Esophagus mucosa (tissue), 1 donor: ENCODE measurements around the gene TBCEL. TPM values are rescaled to one million over a fixed set of nuclear protein-coding genes. Genes with fewer than 3 reads are reported as not detected.
"Not testable (repeated sequence)": the region's sequence is repeated elsewhere in the genome, so short reads cannot be mapped to it uniquely, and the experiment has no call there.

Experiments
- ATAC-seq: fragments of 200-7000 bp; cut with Tn5 transposase; one replicate; pipeline ENCODE4 v1.9.1; 2020
- total RNA-seq: library from RNA; stranded (reverse); gene quantifications from one replicate; pipeline ENCODE4 v1.2.4, GENCODE V29; 2023
- donor health status: DM: yes; HTN: yes; CAD: no.

Gene TBCEL
- total RNA-seq, 1 donor from 2014 or later, result 5.9 TPM

DNA sequence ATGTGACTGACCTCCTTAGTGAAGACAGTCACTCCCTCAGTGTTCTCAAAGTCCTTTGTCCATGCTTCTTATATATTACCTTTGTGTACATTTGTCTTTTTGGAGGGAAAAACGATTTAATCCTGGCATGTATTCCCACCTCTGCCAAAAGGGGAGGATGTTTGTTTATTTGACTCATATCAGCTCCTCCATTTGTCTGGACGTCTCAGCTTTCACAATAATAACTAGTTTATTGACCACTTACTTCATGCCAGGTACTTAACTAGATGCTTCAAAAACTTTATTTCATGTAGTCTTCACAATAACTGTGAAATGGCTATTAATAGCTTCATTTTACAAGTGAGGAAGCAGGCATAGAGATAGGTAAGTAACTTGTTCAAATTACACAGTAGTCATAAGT, 5.3 kb downstream of the TBCEL start:
- ATAC-seq, result no peak

DNA sequence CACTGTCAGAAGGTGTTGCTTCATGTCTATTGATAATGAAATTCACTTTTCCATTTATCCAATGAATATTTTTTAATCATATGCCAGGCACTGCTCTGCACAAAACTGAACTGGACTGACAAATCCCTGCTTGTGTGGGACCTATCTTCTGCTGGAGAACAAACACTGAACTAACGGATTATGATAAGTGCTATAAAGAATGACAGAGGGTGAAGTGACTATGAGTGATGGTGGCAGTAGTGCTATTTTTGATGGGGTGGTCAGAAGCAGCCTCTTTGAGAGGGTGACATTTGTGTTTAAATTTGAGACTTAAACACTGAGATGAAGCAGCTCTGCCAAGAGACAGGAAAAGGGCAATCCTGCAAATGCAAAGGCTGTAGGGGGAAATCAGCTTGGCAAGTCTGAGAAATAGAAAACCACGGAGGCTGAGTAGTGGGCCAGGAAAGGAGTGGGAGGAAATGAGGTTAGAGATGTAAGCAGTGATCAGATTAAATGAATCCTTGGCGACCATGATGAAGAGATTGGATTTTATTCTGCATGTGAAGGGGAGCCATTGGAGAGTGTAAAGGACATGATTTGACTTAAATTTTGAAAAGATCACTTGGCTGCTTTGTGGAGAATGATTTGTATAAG, 6.0 kb downstream of the TBCEL start:
- ATAC-seq, result no peak

DNA sequence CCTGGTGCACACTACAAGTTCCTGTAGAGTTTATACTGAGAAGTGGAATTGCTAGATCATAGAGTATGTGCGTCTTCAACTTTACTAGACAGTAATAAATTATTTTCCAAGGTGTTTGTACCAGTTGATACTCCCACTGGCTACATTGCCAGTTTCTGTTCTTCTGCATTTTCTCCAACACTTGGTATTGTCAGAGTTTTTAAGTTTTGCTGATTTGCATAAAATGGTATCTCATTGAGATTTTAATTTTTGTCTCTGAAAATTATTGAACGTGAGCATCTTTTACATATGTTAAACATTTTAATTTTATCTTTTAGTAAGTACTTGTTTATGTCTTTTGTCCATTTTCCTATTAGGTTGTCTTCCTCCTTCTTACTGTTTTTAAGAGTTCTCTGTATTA, 7.3 kb downstream of the TBCEL start:
- no peak for ATAC-seq

- ATAC-seq, result not testable (repeated sequence)
Observed at GRCh38 chr11:121031648-121032047, 7.7 kb downstream of the TBCEL start.

- no peak for ATAC-seq
Observed at GRCh38 chr11:121032546-121032945, 8.6 kb downstream of the TBCEL start.

GRCh38 chr11:121033635-121034034, 9.7 kb downstream of the TBCEL start:
- ATAC-seq, result no peak

DNA sequence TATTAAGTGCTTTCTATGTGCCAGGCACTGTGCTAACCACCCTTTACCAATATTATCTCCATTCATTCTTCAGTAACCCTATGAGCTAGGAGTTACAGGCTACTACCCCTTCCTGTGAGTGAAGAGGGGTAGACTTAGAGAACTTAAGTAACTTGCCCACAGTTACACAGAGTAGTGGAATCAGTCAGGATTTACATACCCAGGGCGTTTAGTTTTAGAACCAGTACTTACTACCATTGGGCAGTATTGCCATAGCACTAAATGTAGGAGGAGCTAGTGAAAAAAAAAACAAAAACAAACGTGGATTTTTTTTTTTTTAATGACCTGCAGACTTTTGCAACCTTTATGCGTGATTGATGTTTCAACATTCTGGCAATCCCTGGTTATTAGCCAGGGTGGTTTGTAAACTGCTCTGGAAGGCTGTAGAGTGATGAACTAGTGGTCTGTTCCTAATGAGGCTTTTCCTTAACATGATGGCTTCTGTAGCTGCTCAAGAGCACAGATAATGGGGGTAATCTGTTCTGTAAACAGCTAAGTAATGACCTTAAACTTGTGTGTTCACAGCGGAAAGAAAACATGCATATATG, 11.4 kb downstream of the TBCEL start:
- no peak for ATAC-seq

- ATAC-seq, result no peak
Observed at GRCh38 chr11:121035780-121036179, 11.9 kb downstream of the TBCEL start.

DNA sequence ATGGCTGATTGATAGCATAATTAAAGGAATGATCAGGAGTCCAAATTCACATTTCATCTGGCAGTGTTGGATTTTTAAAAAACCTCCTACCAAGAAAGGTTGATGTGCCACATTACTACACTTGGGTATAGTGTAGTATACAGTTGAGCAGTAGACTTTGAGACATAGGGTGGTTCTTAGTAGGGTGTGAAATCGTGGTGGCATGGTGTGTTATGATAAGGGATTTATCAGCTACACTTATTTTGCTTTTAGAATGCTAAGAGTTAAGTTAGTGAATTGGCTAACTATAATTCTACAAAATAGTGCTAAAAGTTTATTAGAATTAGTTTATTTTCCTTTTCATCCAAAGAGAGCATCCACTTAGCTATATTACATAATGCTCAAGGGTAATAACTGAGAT, 13.1 kb downstream of the TBCEL start:
- no peak for ATAC-seq

GRCh38 chr11:121038648-121039409, 14.9 kb downstream of the TBCEL start:
- no peak for ATAC-seq

GRCh38 chr11:121039971-121040613, 16.2 kb downstream of the TBCEL start:
- ATAC-seq, result no peak

DNA sequence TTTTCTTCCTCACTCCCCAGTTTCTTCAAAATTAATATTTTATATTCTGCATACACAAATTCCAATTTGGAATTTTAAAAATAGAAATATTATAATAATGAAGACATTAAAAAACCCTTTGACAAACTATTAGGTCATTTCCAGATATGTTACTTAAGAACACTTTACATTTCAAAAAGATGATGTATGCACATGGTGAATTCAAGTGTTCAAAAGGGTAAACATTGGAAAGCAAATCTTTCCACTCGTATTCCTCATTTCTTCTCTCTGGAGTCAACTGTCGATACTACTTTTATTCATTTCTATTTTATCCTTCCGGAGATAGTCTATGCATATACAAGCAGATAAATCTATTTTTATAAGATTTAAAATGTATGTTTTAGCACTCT, 16.7 kb downstream of the TBCEL start:
- ATAC-seq, result no peak

GRCh38 chr11:121041072-121041471, 17.2 kb downstream of the TBCEL start:
- no peak for ATAC-seq

DNA sequence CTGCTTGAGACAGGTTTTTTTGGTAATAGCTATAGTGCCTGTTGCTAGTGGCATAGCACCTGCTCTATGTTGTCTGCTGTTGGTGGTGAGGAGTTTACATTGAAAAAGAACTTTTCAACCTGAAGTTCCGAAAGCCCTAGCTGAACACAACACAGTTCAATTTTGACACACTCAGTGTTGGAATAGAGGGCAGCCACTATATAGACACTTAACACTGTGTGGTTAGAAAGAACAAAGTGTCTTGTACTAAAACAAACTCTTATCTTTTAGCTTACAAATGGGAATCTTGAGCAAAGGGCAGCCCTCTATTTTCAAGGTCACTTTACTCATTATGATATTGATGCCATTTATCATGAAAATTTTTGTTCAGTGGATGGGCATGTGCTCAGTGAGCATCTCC, 18.4 kb downstream of the TBCEL start:
- ATAC-seq, result no peak

DNA sequence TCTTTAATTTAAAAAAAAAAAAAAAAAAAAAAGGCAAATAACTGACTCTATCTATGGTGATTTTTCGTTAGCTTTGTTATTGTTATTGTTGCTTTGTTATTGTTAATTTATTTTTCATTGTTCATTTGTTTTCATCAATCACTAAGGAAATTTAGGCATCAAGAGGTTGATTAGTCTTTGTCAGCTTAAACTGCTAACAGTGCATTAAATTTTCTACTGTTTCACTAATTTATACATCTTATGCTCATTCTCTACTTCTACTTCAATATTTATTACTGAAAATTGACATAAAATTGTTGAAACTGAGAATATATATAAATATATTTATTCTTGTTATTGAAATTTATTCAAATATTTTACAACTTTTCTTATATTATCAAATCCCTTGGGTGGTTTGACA, 24.0 kb downstream of the TBCEL start:
- no peak for ATAC-seq

DNA sequence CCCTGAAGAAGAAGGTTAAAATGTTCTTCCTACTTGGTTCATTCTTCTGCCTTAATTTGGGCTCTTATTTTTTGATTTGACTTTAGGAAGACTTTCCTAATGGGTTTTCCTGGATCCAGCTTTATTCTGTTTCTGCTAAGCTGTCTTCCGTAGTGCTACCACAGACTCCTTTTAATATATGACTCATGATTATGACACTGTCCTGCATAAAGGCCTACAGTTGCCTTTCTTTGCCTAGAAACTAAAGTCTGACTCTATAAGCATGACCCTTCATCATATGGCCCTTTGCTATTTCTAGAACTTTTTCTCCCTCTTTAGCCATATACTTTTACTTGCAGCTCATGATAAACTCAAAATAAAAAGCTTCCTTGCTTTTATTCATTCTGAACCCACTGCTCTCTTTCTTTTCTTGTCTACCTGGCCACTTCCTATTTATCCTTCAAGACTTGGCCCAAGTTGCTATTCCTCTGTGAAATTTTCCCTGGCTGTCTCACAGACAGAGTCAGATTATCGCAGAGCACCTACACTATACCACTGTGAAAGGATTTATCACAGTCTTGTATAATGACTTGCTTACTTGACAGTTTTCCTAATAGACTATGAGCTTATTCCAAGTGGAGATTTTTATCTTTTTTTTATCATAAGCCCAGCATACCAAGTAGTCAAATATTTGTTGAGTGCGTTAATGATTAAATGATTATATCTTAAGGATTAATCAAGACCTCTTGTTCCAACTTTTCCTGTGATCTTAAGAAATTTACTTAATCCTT, 24.7 kb downstream of the TBCEL start:
- ATAC-seq, result no peak

DNA sequence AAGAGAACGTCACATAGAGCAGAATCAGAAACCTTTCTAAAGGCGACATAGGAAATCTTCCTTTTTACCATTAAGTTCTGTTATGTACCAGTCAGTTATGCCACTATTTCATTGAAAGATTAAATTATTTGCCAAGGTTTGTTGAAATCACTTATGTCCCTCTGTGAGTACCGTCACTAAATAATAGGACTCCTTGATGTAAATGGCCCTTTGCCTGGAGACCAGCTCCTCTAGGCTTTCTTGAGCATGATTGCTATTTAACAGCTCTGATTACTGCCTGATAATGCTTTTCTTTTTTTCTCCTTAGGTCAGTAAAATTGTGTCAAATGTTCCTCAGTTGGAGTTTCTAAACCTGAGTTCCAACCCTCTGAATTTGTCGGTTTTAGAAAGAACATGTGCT, 29.3 kb downstream of the TBCEL start:
- no peak for ATAC-seq

GRCh38 chr11:121054266-121054665, 30.4 kb downstream of the TBCEL start:
- no peak for ATAC-seq

GRCh38 chr11:121055076-121055475, 31.2 kb downstream of the TBCEL start:
- ATAC-seq, result no peak

DNA sequence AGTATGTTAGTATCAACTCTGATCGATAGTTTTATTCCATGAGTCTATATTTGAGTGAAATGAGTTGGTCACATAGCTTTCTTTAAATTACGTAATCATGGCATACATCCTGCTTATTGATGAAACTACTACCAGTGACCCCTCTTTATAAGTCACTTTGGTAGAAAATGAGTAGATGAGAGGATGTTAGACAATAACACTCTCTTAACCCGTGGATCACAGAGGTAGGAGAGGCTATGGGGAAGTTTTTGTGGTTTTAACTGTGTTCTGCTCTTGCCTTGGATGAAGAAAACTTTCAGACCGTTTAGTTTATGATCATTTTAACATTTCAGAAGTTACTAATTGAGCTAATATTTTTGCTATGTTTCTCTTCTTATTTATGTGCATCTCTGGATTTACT, 34.0 kb downstream of the TBCEL start:
- ATAC-seq, result no peak

GRCh38 chr11:121058941-121059340, 35.0 kb downstream of the TBCEL start:
- no peak for ATAC-seq

GRCh38 chr11:121059605-121060004, 35.7 kb downstream of the TBCEL start:
- ATAC-seq, result no peak

DNA sequence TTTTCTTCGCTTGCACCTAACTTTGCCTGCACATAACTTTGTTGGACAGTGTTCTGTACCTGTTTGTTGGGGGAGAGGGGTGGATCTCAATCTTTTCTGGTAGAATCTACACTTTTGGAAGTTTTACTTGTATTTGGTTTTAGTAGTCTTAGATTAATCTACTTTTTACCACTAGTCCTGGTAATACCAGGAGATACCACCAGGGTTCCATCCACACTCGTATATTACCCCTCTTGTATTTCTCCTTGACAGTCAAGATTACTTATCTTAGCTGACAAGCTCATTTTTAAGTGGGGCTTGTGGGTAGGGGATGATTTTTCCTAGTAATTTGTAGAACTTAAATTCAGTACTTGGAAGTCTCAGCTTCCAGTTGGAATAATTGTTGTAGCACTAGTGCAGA, 39.8 kb downstream of the TBCEL start:
- no peak for ATAC-seq
